ENCODE results near the gene CLEC4G. TPM values are rescaled to one million over a fixed set of nuclear protein-coding genes. Genes with fewer than 3 reads are reported as not detected.
"Not testable (repeated sequence)": the region's sequence is repeated elsewhere in the genome, so short reads cannot be mapped to it uniquely, and the experiment has no call there.

Gene CLEC4G
- total RNA-seq, 3 donors from 2014 or later (not counting 1 experiment from before 2014, with no cell fraction given) = not detected

DNA sequence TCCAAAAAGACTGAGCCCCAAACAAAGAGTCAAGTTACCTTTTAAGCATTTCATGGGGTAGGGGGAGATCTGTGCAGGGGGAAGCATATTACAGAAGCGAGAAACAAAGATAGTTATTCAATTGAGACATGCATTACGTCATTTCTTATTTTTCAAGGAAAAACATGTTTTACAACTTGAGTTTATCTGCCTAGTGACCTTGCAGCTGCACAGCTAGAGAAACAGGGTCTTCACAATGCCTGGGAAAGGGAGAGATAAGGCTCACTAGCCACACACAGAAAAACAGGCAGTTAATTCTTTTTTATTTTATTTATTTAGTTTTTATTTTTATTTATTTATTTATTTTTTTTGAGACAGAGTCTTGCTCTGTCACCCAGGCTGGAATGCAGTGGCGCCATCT, 32.2 kb upstream of the CLEC4G start:
- H3K4me1 ChIP-seq (ENCODE audit: control insufficient read depth, insufficient read depth, low read length); H3K36me3 Mint-ChIP-seq; H3K27ac Mint-ChIP-seq; H3K4me1 Mint-ChIP-seq; H3K4me3 Mint-ChIP-seq; H3K9me3 Mint-ChIP-seq; H3K4me3 ChIP-seq (ENCODE audit: low read length); H3K27me3 ChIP-seq (ENCODE audit: control insufficient read depth, insufficient read depth, low read length); H3K36me3 ChIP-seq (ENCODE audit: control insufficient read depth, insufficient read depth, low read length); ATAC-seq; H3K27ac ChIP-seq (ENCODE audit: low read length); H3K9me3 ChIP-seq (ENCODE audit: control insufficient read depth, insufficient read depth, low read length); DNase-seq; intact Hi-C loops (cut with micrococcal nuclease): not testable (repeated sequence)
- 85% methylated on average over 3 of the region's 3 CpGs for WGBS (ENCODE audit: insufficient coverage)
- peaks cover 16 to 39% of the 10 kb centered on the region in 2 donors for H3K27me3 Mint-ChIP-seq (ENCODE audit: low read depth in 2 of 2)

DNA sequence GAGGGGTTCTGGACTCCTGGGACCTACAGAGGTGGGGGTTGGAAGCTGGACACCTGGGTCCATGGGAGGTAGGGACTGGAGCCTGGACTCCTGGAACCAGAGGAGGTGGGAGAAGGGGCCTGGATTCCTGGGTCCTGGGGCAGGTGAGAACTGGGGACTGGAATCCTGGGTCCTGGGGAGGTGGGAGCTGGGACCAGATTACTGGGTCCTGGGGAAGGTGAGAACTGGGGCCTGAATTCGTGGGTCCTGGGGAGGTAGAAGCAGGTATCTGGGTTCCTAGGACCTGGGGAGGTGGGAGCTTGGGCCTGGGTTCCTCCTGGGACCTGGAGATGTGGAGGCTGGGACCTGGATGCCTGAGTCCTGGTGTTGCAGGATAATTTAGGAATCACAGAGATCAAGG, 31.8 kb upstream of the CLEC4G start:
- intact Hi-C loops (cut with micrococcal nuclease) = no loop called here
- Mint-ChIP-seq H3K27me3 (ENCODE audit: low read depth in 2 of 2) (peaks cover 14 to 35% of the 10 kb centered on the region in 2 donors), H3K9me3 (peaks cover 0 to 10% of the 10 kb centered on the region in 2 donors), H3K36me3 (peaks cover 11% of the 10 kb centered on the region), H3K27ac (no peak overlapping the region), H3K4me3 (no peak overlapping the region), H3K4me1 (no peaks in the 10 kb centered on the region)
- WGBS (ENCODE audit: insufficient coverage) = 52% methylated on average over 1 of the region's 1 CpG
- no peaks in the 10 kb centered on the region for H3K27me3 ChIP-seq (ENCODE audit: control insufficient read depth, insufficient read depth, low read length)
- no peak for DNase-seq
- no peaks in the 10 kb centered on the region for H3K36me3 ChIP-seq (ENCODE audit: control insufficient read depth, insufficient read depth, low read length)
- ATAC-seq = no peak
- H3K27ac ChIP-seq (ENCODE audit: low read length) = no peak overlapping the region
- H3K9me3 ChIP-seq (ENCODE audit: control insufficient read depth, insufficient read depth, low read length) = peaks cover 4% of the 10 kb centered on the region
- TF ChIP-seq, protein P1, sequence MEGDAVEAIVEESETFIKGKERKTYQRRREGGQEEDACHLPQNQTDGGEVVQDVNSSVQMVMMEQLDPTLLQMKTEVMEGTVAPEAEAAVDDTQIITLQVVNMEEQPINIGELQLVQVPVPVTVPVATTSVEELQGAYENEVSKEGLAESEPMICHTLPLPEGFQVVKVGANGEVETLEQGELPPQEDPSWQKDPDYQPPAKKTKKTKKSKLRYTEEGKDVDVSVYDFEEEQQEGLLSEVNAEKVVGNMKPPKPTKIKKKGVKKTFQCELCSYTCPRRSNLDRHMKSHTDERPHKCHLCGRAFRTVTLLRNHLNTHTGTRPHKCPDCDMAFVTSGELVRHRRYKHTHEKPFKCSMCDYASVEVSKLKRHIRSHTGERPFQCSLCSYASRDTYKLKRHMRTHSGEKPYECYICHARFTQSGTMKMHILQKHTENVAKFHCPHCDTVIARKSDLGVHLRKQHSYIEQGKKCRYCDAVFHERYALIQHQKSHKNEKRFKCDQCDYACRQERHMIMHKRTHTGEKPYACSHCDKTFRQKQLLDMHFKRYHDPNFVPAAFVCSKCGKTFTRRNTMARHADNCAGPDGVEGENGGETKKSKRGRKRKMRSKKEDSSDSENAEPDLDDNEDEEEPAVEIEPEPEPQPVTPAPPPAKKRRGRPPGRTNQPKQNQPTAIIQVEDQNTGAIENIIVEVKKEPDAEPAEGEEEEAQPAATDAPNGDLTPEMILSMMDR (IDR thresholded peaks at IDR 0.05) = no peak
- no peaks in the 10 kb centered on the region for H3K4me1 ChIP-seq (ENCODE audit: control insufficient read depth, insufficient read depth, low read length)
- H3K4me3 ChIP-seq (ENCODE audit: low read length) = no peak overlapping the region

- DNase-seq = no peak
- H3K27ac Mint-ChIP-seq = no peak within 1 kb of the TSS
- TF ChIP-seq, protein P1 (IDR thresholded peaks at IDR 0.05) = no peak
Measured at GRCh38 chr19:7762719-7763293, 30.9 kb upstream of the CLEC4G start, which contains the start of gene CLEC4M. Gene CLEC4M (plus strand): TSS chr19:7763243. CDS start chr19:7763267, 24 bp downstream.

DNA sequence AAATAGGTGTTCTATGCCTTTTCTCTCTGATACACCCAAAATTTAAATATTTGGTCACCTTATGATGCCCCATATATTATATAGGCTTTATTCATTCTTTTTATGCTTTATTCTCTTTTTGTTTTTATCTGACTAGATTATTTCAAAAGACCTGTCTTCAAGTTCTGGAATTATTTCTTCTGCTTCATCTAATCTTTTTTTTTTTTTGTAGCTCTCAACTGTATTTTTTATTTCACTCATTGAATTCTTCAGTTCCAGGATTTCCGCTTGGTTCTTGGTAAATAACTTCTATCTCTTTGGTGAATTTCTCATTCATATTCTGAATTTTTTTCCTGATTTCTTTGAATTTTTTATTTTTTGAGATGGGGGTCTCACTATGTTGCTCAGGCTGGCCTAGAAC, 27.2 kb upstream of the CLEC4G start:
- no CpG with 5 or more reads among the region's 1 CpG for WGBS (ENCODE audit: insufficient coverage)
- TF ChIP-seq, protein P1 (IDR thresholded peaks at IDR 0.05) = no peak
- ATAC-seq (no peak), DNase-seq (no peak)
- Histone ChIP-seq H3K27me3 (ENCODE audit: control insufficient read depth, insufficient read depth, low read length) (no peaks in the 10 kb centered on the region), H3K4me1 (ENCODE audit: control insufficient read depth, insufficient read depth, low read length) (no peaks in the 10 kb centered on the region), H3K9me3 (ENCODE audit: control insufficient read depth, insufficient read depth, low read length) (peaks cover 29% of the 10 kb centered on the region), H3K36me3 (ENCODE audit: control insufficient read depth, insufficient read depth, low read length) (no peaks in the 10 kb centered on the region), H3K4me3 (ENCODE audit: low read length) (no peak overlapping the region), H3K27ac (ENCODE audit: low read length) (no peak overlapping the region)
- Mint-ChIP-seq H3K27ac (no peak overlapping the region), H3K27me3 (ENCODE audit: low read depth in 2 of 2) (peaks cover 12 to 23% of the 10 kb centered on the region in 2 donors), H3K4me1 (no peaks in the 10 kb centered on the region), H3K9me3 (peaks cover 5 to 23% of the 10 kb centered on the region in 2 donors), H3K36me3 (peaks cover 28% of the 10 kb centered on the region), H3K4me3 (no peak overlapping the region)
- intact Hi-C loops (cut with micrococcal nuclease) = no loop called here

More at GRCh38 chr19:7762719-7763293, 30.9 kb upstream of the CLEC4G start, which contains the start of gene CLEC4M:
- H3K4me1 ChIP-seq (ENCODE audit: control insufficient read depth, insufficient read depth, low read length) = no peaks in the 10 kb centered on the region
- H3K27ac ChIP-seq (ENCODE audit: low read length) = no peak within 1 kb of the TSS
- WGBS (ENCODE audit: insufficient coverage) = 88% methylated on average over 8 of the region's 8 CpGs
- Mint-ChIP-seq H3K4me3 (no peak within 1 kb of the TSS), H3K36me3 (peaks cover 17% of the 10 kb centered on the region), H3K27me3 (ENCODE audit: low read depth in 2 of 2) (peaks cover 10 to 27% of the 10 kb centered on the region in 2 donors), H3K9me3 (peaks cover 3 to 15% of the 10 kb centered on the region in 2 donors), H3K4me1 (no peaks in the 10 kb centered on the region)
- H3K27me3 ChIP-seq (ENCODE audit: control insufficient read depth, insufficient read depth, low read length) = no peaks in the 10 kb centered on the region
- intact Hi-C loops (cut with micrococcal nuclease) = no loop called here
- H3K9me3 ChIP-seq (ENCODE audit: control insufficient read depth, insufficient read depth, low read length) = peaks cover 13% of the 10 kb centered on the region
- no peak within 1 kb of the TSS for H3K4me3 ChIP-seq (ENCODE audit: low read length)
- ATAC-seq = no peak
- no peaks in the 10 kb centered on the region for H3K36me3 ChIP-seq (ENCODE audit: control insufficient read depth, insufficient read depth, low read length)

All from natural killer cell (primary cell).